A172 (cell line): ENCODE results near the gene INPP4B. TPM values are rescaled to one million over a fixed set of nuclear protein-coding genes. Genes with fewer than 3 reads are reported as not detected.

ENCODE experiments used
- DNase-seq: peaks from one replicate; pipeline ENCODE4 v3.0.0-alpha.2; 2015; ENCODE audit warnings: low spot score
- total RNA-seq: library from RNA; depleted of rRNA; stranded (reverse); fragments of >200 nt; shearing (Covaris generic); gene quantifications from 2 replicates; pipeline ENCODE4 v1.2.3, GENCODE V29; 2014

Gene INPP4B
- total RNA-seq, 1 experiment from 2014 or later: 31.8 TPM

- DNase-seq: no peak
These were observed 615.1 kb downstream of the INPP4B start for GRCh38 chr4:142230991-142231390.

- no peak for DNase-seq
These were observed 620.1 kb downstream of the INPP4B start for GRCh38 chr4:142226014-142226413.

- DNase-seq: no peak
These were observed 624.0 kb downstream of the INPP4B start for GRCh38 chr4:142222127-142222526.

- no peak for DNase-seq
These were observed 627.4 kb downstream of the INPP4B start for GRCh38 chr4:142218726-142219125.

GRCh38 chr4:142211444-142211843, 634.7 kb downstream of the INPP4B start:
- no peak for DNase-seq

- no peak for DNase-seq
These were observed 642.6 kb downstream of the INPP4B start for GRCh38 chr4:142203505-142203904.

- DNase-seq: no peak
These were observed 643.4 kb downstream of the INPP4B start for GRCh38 chr4:142202404-142203332.

- DNase-seq: no peak
These were observed 645.1 kb downstream of the INPP4B start for GRCh38 chr4:142201041-142201440.

- DNase-seq: no peak
These were observed 651.2 kb downstream of the INPP4B start for GRCh38 chr4:142194905-142195304.

- no peak for DNase-seq
These were observed 654.2 kb downstream of the INPP4B start for GRCh38 chr4:142191901-142192300.

GRCh38 chr4:142181021-142181420, 665.1 kb downstream of the INPP4B start:
- DNase-seq: no peak

GRCh38 chr4:142169216-142169615, 676.9 kb downstream of the INPP4B start:
- no peak for DNase-seq

- no peak for DNase-seq
These were observed 677.9 kb downstream of the INPP4B start for GRCh38 chr4:142168181-142168580.

- DNase-seq: no peak
These were observed 681.2 kb downstream of the INPP4B start for GRCh38 chr4:142164767-142165500.

- DNase-seq: no peak
These were observed 685.0 kb downstream of the INPP4B start for GRCh38 chr4:142161086-142161485.

- no peak for DNase-seq
These were observed 685.6 kb downstream of the INPP4B start for GRCh38 chr4:142160509-142160908.

- DNase-seq: no peak
These were observed 687.1 kb downstream of the INPP4B start for GRCh38 chr4:142158980-142159379.

GRCh38 chr4:142156256-142156655, 689.8 kb downstream of the INPP4B start:
- DNase-seq: no peak

- no peak for DNase-seq
These were observed 690.8 kb downstream of the INPP4B start for GRCh38 chr4:142155347-142155746.

GRCh38 chr4:142150483-142150882, 695.6 kb downstream of the INPP4B start:
- no peak for DNase-seq

GRCh38 chr4:142144813-142145212, 701.3 kb downstream of the INPP4B start:
- no peak for DNase-seq

- no peak for DNase-seq
These were observed 703.6 kb downstream of the INPP4B start for GRCh38 chr4:142142366-142143054.
